ENCODE measurements around the gene PHLPP1.

PHLPP1 gene

DNA sequence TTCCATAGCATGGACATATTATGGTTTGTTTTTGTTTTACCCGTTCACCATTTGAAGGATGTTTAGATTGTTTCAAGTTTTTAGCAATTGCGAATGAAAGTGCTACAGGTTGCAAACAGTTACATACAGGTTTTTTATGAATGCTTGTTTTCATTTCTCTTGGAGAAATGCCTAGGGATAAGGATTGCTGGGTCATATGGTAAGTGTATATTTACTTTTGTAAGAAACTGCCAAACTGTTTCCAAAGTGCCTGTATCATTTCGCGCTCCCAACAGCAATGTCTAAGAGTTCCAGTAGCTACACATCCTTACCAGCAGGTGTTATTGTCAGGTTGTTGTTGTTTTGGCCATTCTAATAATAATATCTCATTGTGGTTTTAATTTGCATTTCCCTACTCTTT lies 251.7 kb downstream of the PHLPP1 start:
- Histone ChIP-seq H3K23ac (ENCODE audit: low read depth, low read length, poor library complexity) (no peak overlapping the region), H3K27me3 (ENCODE audit: control insufficient read depth in 3 of 3, insufficient read depth in 3 of 3, low read depth in 1 of 3, low read length in 3 of 3) (no peaks in the 10 kb centered on the region), H2AK5ac (ENCODE audit: low read depth, low read length) (no peak overlapping the region), H2BK120ac (ENCODE audit: low read depth, low read length) (no peak overlapping the region), H3K4me2 (ENCODE audit: insufficient read depth, low read length, poor library complexity, severe bottlenecking) (no peak overlapping the region), H3K4me3 (ENCODE audit: low read length in 2 of 2) (no peak overlapping the region), H3K79me1 (ENCODE audit: low read depth, low read length) (no peaks in the 10 kb centered on the region), H3K27ac (replicated peaks; ENCODE audit: low read length) (no peak overlapping the region), H4K8ac (ENCODE audit: low read depth, low read length) (no peak overlapping the region), H2BK15ac (ENCODE audit: low read length) (no peak overlapping the region), H2AFZ (ENCODE audit: low read length) (no peak overlapping the region), H4K91ac (ENCODE audit: low read depth, low read length, poor library complexity) (no peak overlapping the region), H3K9ac (ENCODE audit: low read depth, low read length, poor library complexity) (no peak overlapping the region), H3K36me3 (replicated peaks in 1 of 2; ENCODE audit: control insufficient read depth in 2 of 2, insufficient read depth in 2 of 2, low read length in 2 of 2) (peaks cover 9 to 65% of the 10 kb centered on the region in 2 donors), H2BK5ac (ENCODE audit: low read length) (no peak overlapping the region), H3K14ac (ENCODE audit: low read length) (no peak overlapping the region), H3K4me1 (ENCODE audit: control insufficient read depth in 2 of 2, insufficient read depth in 1 of 2, low read depth in 1 of 2, low read length in 2 of 2) (peaks cover 0 to 9% of the 10 kb centered on the region in 2 donors), H3K4ac (ENCODE audit: low read length) (no peak overlapping the region), H3K18ac (ENCODE audit: low read length) (no peak overlapping the region), H3K9me3 (replicated peaks in 1 of 2; ENCODE audit: control insufficient read depth in 2 of 2, insufficient read depth in 1 of 2, low read depth in 1 of 2, low read length in 2 of 2) (peaks cover 0 to 25% of the 10 kb centered on the region in 2 donors), H2BK12ac (ENCODE audit: low read length) (no peak overlapping the region)
- DNase-seq (ENCODE audit: low spot score) = no peak
- WGBS, 2 donors (ENCODE audit: extremely low coverage in 2 of 2, insufficient read length in 2 of 2, insufficient replicate concordance in 1 of 2) = no CpG with 5 or more reads among the region's 4 CpGs

DNA sequence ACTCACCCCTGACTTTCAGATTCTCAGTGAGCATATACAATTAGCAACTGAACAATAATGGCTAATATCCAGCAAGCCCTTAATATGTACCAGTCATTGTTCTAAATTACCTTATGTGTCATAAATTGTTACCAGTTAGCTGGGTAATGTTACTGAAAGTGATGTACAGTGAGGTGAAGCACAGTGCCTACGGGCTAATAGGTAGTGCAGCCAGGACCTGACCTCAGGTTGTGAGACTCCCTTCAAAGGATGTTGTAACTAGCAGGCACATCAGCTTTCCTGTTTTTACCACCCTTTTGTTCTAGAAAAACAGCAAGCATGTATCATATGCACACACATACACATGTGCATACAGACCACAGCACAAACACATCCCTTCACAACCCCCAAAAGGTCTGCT lies 258.3 kb downstream of the PHLPP1 start:
- Histone ChIP-seq H3K4me3 (ENCODE audit: low read length in 2 of 2) (no peak overlapping the region), H3K36me3 (replicated peaks in 1 of 2; ENCODE audit: control insufficient read depth in 2 of 2, insufficient read depth in 2 of 2, low read length in 2 of 2) (peaks cover 23 to 74% of the 10 kb centered on the region in 2 donors), H3K27me3 (ENCODE audit: control insufficient read depth in 3 of 3, insufficient read depth in 3 of 3, low read depth in 1 of 3, low read length in 3 of 3) (no peaks in the 10 kb centered on the region), H2AK5ac (ENCODE audit: low read depth, low read length) (no peak overlapping the region), H4K91ac (ENCODE audit: low read depth, low read length, poor library complexity) (no peak overlapping the region), H3K27ac (replicated peaks; ENCODE audit: low read length) (no peak overlapping the region), H2BK120ac (ENCODE audit: low read depth, low read length) (no peak overlapping the region), H2BK15ac (ENCODE audit: low read length) (no peak overlapping the region), H4K8ac (ENCODE audit: low read depth, low read length) (no peak overlapping the region), H3K14ac (ENCODE audit: low read length) (no peak overlapping the region), H2AFZ (ENCODE audit: low read length) (no peak overlapping the region), H3K9ac (ENCODE audit: low read depth, low read length, poor library complexity) (no peak overlapping the region), H2BK12ac (ENCODE audit: low read length) (no peak overlapping the region), H3K23ac (ENCODE audit: low read depth, low read length, poor library complexity) (no peak overlapping the region), H3K18ac (ENCODE audit: low read length) (no peak overlapping the region), H3K79me1 (ENCODE audit: low read depth, low read length) (no peaks in the 10 kb centered on the region), H3K4ac (ENCODE audit: low read length) (no peak overlapping the region), H3K4me2 (ENCODE audit: insufficient read depth, low read length, poor library complexity, severe bottlenecking) (no peak overlapping the region), H3K9me3 (replicated peaks in 1 of 2; ENCODE audit: control insufficient read depth in 2 of 2, insufficient read depth in 1 of 2, low read depth in 1 of 2, low read length in 2 of 2) (peaks cover 0 to 4% of the 10 kb centered on the region in 2 donors), H2BK5ac (ENCODE audit: low read length) (no peak overlapping the region), H3K4me1 (ENCODE audit: control insufficient read depth in 2 of 2, insufficient read depth in 1 of 2, low read depth in 1 of 2, low read length in 2 of 2) (no peaks in the 10 kb centered on the region)
- no peak for DNase-seq (ENCODE audit: low spot score)
- WGBS, 2 donors (ENCODE audit: extremely low coverage in 2 of 2, insufficient read length in 2 of 2, insufficient replicate concordance in 1 of 2) = no CpG with 5 or more reads among the region's 1 CpG

DNA sequence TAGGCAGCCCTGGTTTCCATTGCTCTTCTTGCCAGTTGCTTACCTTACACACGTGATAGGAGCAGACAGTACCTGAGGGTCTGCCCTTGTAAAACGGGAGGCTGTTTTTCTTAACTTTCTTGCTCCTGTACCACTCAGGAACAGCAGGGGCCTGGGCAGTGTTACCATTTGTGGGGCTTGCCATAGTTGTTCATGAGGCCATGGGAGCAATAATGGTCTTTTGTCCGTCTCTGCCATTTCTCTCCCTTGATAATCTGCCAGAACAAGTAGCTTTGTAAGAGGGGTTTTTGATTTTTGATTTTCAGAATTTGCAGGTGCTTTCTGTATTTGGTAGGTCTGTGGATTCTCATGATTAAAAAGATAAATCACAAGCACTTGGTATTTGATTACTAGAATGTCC lies 259.0 kb downstream of the PHLPP1 start:
- Histone ChIP-seq H2BK12ac (ENCODE audit: low read length) (no peak overlapping the region), H3K27ac (replicated peaks; ENCODE audit: low read length) (no peak overlapping the region), H4K91ac (ENCODE audit: low read depth, low read length, poor library complexity) (no peak overlapping the region), H3K9me3 (replicated peaks in 1 of 2; ENCODE audit: control insufficient read depth in 2 of 2, insufficient read depth in 1 of 2, low read depth in 1 of 2, low read length in 2 of 2) (peaks cover 0 to 1% of the 10 kb centered on the region in 2 donors), H3K79me1 (ENCODE audit: low read depth, low read length) (no peaks in the 10 kb centered on the region), H3K14ac (ENCODE audit: low read length) (no peak overlapping the region), H3K27me3 (ENCODE audit: control insufficient read depth in 3 of 3, insufficient read depth in 3 of 3, low read depth in 1 of 3, low read length in 3 of 3) (no peaks in the 10 kb centered on the region), H2BK120ac (ENCODE audit: low read depth, low read length) (no peak overlapping the region), H2BK15ac (ENCODE audit: low read length) (no peak overlapping the region), H3K4me1 (ENCODE audit: control insufficient read depth in 2 of 2, insufficient read depth in 1 of 2, low read depth in 1 of 2, low read length in 2 of 2) (no peaks in the 10 kb centered on the region), H3K23ac (ENCODE audit: low read depth, low read length, poor library complexity) (no peak overlapping the region), H2AFZ (ENCODE audit: low read length) (no peak overlapping the region), H2AK5ac (ENCODE audit: low read depth, low read length) (no peak overlapping the region), H3K4me3 (ENCODE audit: low read length in 2 of 2) (no peak overlapping the region), H2BK5ac (ENCODE audit: low read length) (no peak overlapping the region), H3K36me3 (replicated peaks in 1 of 2; ENCODE audit: control insufficient read depth in 2 of 2, insufficient read depth in 2 of 2, low read length in 2 of 2) (peaks cover 27 to 81% of the 10 kb centered on the region in 2 donors), H3K4ac (ENCODE audit: low read length) (no peak overlapping the region), H3K4me2 (ENCODE audit: insufficient read depth, low read length, poor library complexity, severe bottlenecking) (no peak overlapping the region), H3K9ac (ENCODE audit: low read depth, low read length, poor library complexity) (no peak overlapping the region), H4K8ac (ENCODE audit: low read depth, low read length) (no peak overlapping the region), H3K18ac (ENCODE audit: low read length) (no peak overlapping the region)
- DNase-seq (ENCODE audit: low spot score) = no peak
- WGBS, 2 donors (ENCODE audit: extremely low coverage in 2 of 2, insufficient read length in 2 of 2, insufficient replicate concordance in 1 of 2) = no CpG with 5 or more reads among the region's 3 CpGs

DNA sequence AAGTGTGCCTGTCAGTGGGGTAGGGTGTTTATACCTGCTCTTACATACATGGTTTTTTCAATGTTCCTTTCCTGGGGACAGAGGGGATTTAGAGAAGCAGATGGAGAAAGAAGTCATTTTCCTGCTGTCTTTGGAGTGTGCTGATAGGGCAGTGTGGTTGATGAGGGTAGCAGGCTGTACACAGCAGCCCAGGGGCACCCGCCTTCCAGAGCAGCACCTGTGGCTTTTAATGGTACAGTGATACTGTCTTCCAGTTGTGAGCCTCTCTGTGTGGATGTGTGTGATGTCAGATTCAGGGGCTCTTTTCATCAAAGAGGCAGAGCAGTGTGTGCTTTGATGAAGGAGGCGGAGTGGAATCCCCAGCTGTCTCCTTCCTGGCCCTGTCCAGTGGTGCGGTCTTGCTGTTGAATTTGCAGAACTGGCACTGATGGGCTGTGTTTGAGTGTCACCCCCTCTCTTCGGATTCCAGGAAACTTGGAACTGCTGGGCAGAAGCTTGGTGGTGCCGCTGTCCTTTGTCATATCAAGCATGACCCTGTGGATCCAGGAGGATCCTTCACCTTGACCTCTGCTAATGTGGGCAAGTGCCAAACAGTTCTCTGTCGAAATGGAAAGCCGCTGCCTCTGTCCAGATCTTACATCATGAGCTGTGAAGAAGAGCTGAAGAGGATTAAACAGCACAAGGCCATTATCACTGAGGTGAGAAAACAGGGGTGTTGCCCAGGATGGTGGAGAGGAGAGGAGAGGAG lies 259.8 kb downstream of the PHLPP1 start:
- H3K9me3 ChIP-seq (replicated peaks in 1 of 2; ENCODE audit: control insufficient read depth in 2 of 2, insufficient read depth in 1 of 2, low read depth in 1 of 2, low read length in 2 of 2) = no peaks in the 10 kb centered on the region
- no peaks in the 10 kb centered on the region for H3K27me3 ChIP-seq (ENCODE audit: control insufficient read depth in 3 of 3, insufficient read depth in 3 of 3, low read depth in 1 of 3, low read length in 3 of 3)
- no peak overlapping the region for H3K23ac ChIP-seq (ENCODE audit: low read depth, low read length, poor library complexity)
- no peak overlapping the region for H3K18ac ChIP-seq (ENCODE audit: low read length)
- H3K14ac ChIP-seq (ENCODE audit: low read length) = no peak overlapping the region
- no CpG with 5 or more reads among the region's 7 CpGs for WGBS, 2 donors (ENCODE audit: extremely low coverage in 2 of 2, insufficient read length in 2 of 2, insufficient replicate concordance in 1 of 2)
- no peak overlapping the region for H2BK12ac ChIP-seq (ENCODE audit: low read length)
- H2BK120ac ChIP-seq (ENCODE audit: low read depth, low read length) = no peak overlapping the region
- H2BK5ac ChIP-seq (ENCODE audit: low read length) = no peak overlapping the region
- no peak overlapping the region for H3K27ac ChIP-seq (replicated peaks; ENCODE audit: low read length)
- peaks cover 2 to 4% of the 10 kb centered on the region in 2 donors for H3K4me1 ChIP-seq (ENCODE audit: control insufficient read depth in 2 of 2, insufficient read depth in 1 of 2, low read depth in 1 of 2, low read length in 2 of 2)
- H2AFZ ChIP-seq (ENCODE audit: low read length) = no peak overlapping the region
- H4K91ac ChIP-seq (ENCODE audit: low read depth, low read length, poor library complexity) = no peak overlapping the region
- no peak overlapping the region for H3K4ac ChIP-seq (ENCODE audit: low read length)
- peaks cover 27 to 88% of the 10 kb centered on the region in 2 donors for H3K36me3 ChIP-seq (replicated peaks in 1 of 2; ENCODE audit: control insufficient read depth in 2 of 2, insufficient read depth in 2 of 2, low read length in 2 of 2)
- no peak overlapping the region for H3K9ac ChIP-seq (ENCODE audit: low read depth, low read length, poor library complexity)
- H2AK5ac ChIP-seq (ENCODE audit: low read depth, low read length) = no peak overlapping the region
- no peaks in the 10 kb centered on the region for H3K79me1 ChIP-seq (ENCODE audit: low read depth, low read length)
- H3K4me3 ChIP-seq (ENCODE audit: low read length in 2 of 2) = no peak overlapping the region
- H2BK15ac ChIP-seq (ENCODE audit: low read length) = no peak overlapping the region
- H3K4me2 ChIP-seq (ENCODE audit: insufficient read depth, low read length, poor library complexity, severe bottlenecking) = no peak overlapping the region
- no peak overlapping the region for H4K8ac ChIP-seq (ENCODE audit: low read depth, low read length)
- DNase-seq (ENCODE audit: low spot score) = no peak

Data from neuronal stem cell (in vitro differentiated cells).